H9 (cell line): ENCODE results near the gene NPHP4. TPM values are rescaled to one million over a fixed set of nuclear protein-coding genes. Genes with fewer than 3 reads are reported as not detected.

ENCODE experiments used
- DNase-seq: peaks from one replicate; pipeline ENCODE4 v3.0.0-alpha.2; 2017
- H2AFZ ChIP-seq: one replicate; pipeline ENCODE4 v1.6.1; 2013; ENCODE audit warnings: mild to moderate bottlenecking, low read length, control low read depth, moderate library complexity
- H2AK5ac ChIP-seq: 2 replicates; pipeline ENCODE4 v1.6.1; 2013; ENCODE audit warnings: low read length, control low read depth, mixed read lengths; ENCODE audit not compliant: insufficient read length
- H2BK120ac ChIP-seq: one replicate; pipeline ENCODE4 v1.6.1; 2013; ENCODE audit warnings: low read depth, mild to moderate bottlenecking, low read length, control low read depth, inconsistent platforms; ENCODE audit not compliant: poor library complexity, severe bottlenecking
- H2BK12ac ChIP-seq: 2 replicates; pipeline ENCODE4 v1.6.1; 2013; ENCODE audit warnings: low read length, control low read depth, mixed read lengths, low read depth; ENCODE audit not compliant: insufficient read length
- H2BK15ac ChIP-seq: 2 replicates; pipeline ENCODE4 v1.6.1; 2013; ENCODE audit warnings: low read depth, low read length, control low read depth
- H2BK20ac ChIP-seq: one replicate; pipeline ENCODE4 v1.6.1; 2013; ENCODE audit warnings: low read depth, mild to moderate bottlenecking, low read length, control low read depth, inconsistent platforms; ENCODE audit not compliant: poor library complexity, severe bottlenecking
- H2BK5ac ChIP-seq: 2 replicates; pipeline ENCODE4 v1.6.1; 2013; ENCODE audit warnings: low read length, control low read depth, mixed read lengths; ENCODE audit not compliant: insufficient read length
- H3K14ac ChIP-seq: 2 replicates; pipeline ENCODE4 v1.6.1; 2013; ENCODE audit warnings: low read length, control low read depth; ENCODE audit not compliant: insufficient read depth
- H3K18ac ChIP-seq: 2 replicates; pipeline ENCODE4 v1.6.1; 2013; ENCODE audit warnings: low read depth, mild to moderate bottlenecking, mixed read lengths, low read length, control low read depth; ENCODE audit not compliant: insufficient read length
- H3K23ac ChIP-seq: 2 replicates; pipeline ENCODE4 v1.6.1; 2013; ENCODE audit warnings: low read length, control low read depth, mixed read lengths, low read depth; ENCODE audit not compliant: insufficient read length
- H3K23me2 ChIP-seq: 2 replicates; pipeline ENCODE4 v1.6.1; 2013; ENCODE audit warnings: low read depth, mild to moderate bottlenecking, mixed read lengths, low read length, control low read depth; ENCODE audit not compliant: insufficient read length, poor library complexity, severe bottlenecking
- H3K27ac ChIP-seq: 2 replicates; pipeline ENCODE4 v1.5.1; 2013; ENCODE audit warnings: low read length, control low read depth, mixed read lengths, low read depth; ENCODE audit not compliant: insufficient read length
- H3K27me3 ChIP-seq: 2 replicates; pipeline ENCODE4 v1.6.1; 2013; ENCODE audit warnings: low read length, control low read depth, inconsistent platforms; ENCODE audit not compliant: insufficient read depth
- H3K4ac ChIP-seq: 2 replicates; pipeline ENCODE4 v1.6.1; 2013; ENCODE audit warnings: low read depth, mild to moderate bottlenecking, control low read depth, inconsistent platforms, low read length, moderate library complexity
- H3K4me1 ChIP-seq: 2 replicates; pipeline ENCODE4 v1.6.1; 2013; ENCODE audit warnings: low read length, control low read depth, inconsistent platforms; ENCODE audit not compliant: insufficient read depth
- H3K4me2 ChIP-seq: 2 replicates; pipeline ENCODE4 v1.6.1; 2013; ENCODE audit warnings: low read length, control low read depth, mixed read lengths; ENCODE audit not compliant: insufficient read length, insufficient read depth
- H3K56ac ChIP-seq: 2 replicates; pipeline ENCODE4 v1.6.1; 2013; ENCODE audit warnings: low read depth, mild to moderate bottlenecking, mixed read lengths, low read length, control low read depth; ENCODE audit not compliant: insufficient read length
- H3K79me1 ChIP-seq: 2 replicates; pipeline ENCODE4 v1.6.1; 2013; ENCODE audit warnings: low read depth, mild to moderate bottlenecking, moderate library complexity, low read length, control low read depth, inconsistent platforms; ENCODE audit not compliant: insufficient read depth, poor library complexity, severe bottlenecking
- H3K79me2 ChIP-seq: 2 replicates; pipeline ENCODE4 v1.6.1; 2013; ENCODE audit warnings: low read length, control low read depth, inconsistent platforms; ENCODE audit not compliant: insufficient read depth
- H3K9ac ChIP-seq: 2 replicates; pipeline ENCODE4 v1.6.1; 2013; ENCODE audit warnings: low read length, control low read depth, mixed read lengths; ENCODE audit not compliant: insufficient read length; ENCODE audit errors: extremely low read depth
- H3K9me3 ChIP-seq: one replicate; pipeline ENCODE4 v1.6.1; 2013; ENCODE audit warnings: low read depth, low read length, inconsistent platforms; ENCODE audit not compliant: control insufficient read depth
- H3T11ph ChIP-seq: one replicate; pipeline ENCODE4 v1.6.1; 2013; ENCODE audit warnings: mild to moderate bottlenecking, low read length, control low read depth, inconsistent platforms
- H4K20me1 ChIP-seq: one replicate; pipeline ENCODE4 v1.6.1; 2013; ENCODE audit not compliant: control insufficient read depth, insufficient read length, insufficient read depth
- H4K5ac ChIP-seq: 2 replicates; pipeline ENCODE4 v1.6.1; 2013; ENCODE audit warnings: low read depth, mild to moderate bottlenecking, mixed read lengths, low read length, control low read depth; ENCODE audit not compliant: insufficient read length
- H4K8ac ChIP-seq: replicated peaks from 2 replicates; pipeline ENCODE4 v1.6.1; 2013; ENCODE audit warnings: low read length, control low read depth, mixed read lengths, low read depth; ENCODE audit not compliant: insufficient read length
- H4K91ac ChIP-seq: 2 replicates; pipeline ENCODE4 v1.6.1; 2013; ENCODE audit warnings: low read depth, mild to moderate bottlenecking, moderate library complexity, mixed read lengths, low read length, control low read depth; ENCODE audit not compliant: insufficient read length
- H3K27ac Mint-ChIP-seq, 3 experiments: 2 replicates in 2 of 3; 3 replicates in 1 of 3; pipeline ENCODE4 v1.8.0; 2020 to 2021; ENCODE audit warnings: mixed read lengths in 3 of 3, mild to moderate bottlenecking in 1 of 3, moderate library complexity in 1 of 3
- H3K27me3 Mint-ChIP-seq: 2 replicates; pipeline ENCODE4 v1.8.0; 2021; ENCODE audit warnings: low read depth, mild to moderate bottlenecking, moderate library complexity, mixed read lengths
- H3K36me3 Mint-ChIP-seq, 3 experiments: 2 replicates in 2 of 3; 3 replicates in 1 of 3; pipeline ENCODE4 v1.8.0; 2020 to 2021; ENCODE audit warnings: low read depth in 3 of 3, mixed read lengths in 3 of 3; ENCODE audit not compliant: insufficient read depth in 1 of 3
- H3K4me1 Mint-ChIP-seq, 2 experiments: 2 replicates each; pipeline ENCODE4 v1.8.0; 2020; ENCODE audit warnings: mixed read lengths in 2 of 2
- H3K4me3 Mint-ChIP-seq, 2 experiments: 2 replicates in 1 of 2; 3 replicates in 1 of 2; pipeline ENCODE4 v1.8.0; 2020 to 2021; ENCODE audit warnings: mild to moderate bottlenecking in 2 of 2, mixed read lengths in 2 of 2, moderate library complexity in 1 of 2
- H3K9me3 Mint-ChIP-seq, 2 experiments: 2 replicates in 1 of 2; 3 replicates in 1 of 2; pipeline ENCODE4 v1.8.0; 2020; ENCODE audit warnings: mild to moderate bottlenecking in 2 of 2, mixed read lengths in 2 of 2, moderate library complexity in 1 of 2
- WGBS: extraction: QIAGEN DNeasy Blood & Tissue Kit; methylation state at CpG from one replicate; pipeline ENCODE4 v1.1.7; 2013; ENCODE audit warnings: missing lambda C conversion rate, low lambda C conversion rate, mixed read lengths; ENCODE audit not compliant: insufficient read length; ENCODE audit errors: extremely low coverage; 5-methylcytosine and 5-hydroxymethylcytosine counted together
- total RNA-seq: library from RNA; stranded (reverse); gene quantifications from 2 replicates; pipeline ENCODE4 v1.2.1, GENCODE V29; 2021
- TF ChIP-seq, protein P1 (sequence below): fragments of 200-600 bp; sonication (generic); conservative IDR thresholded peaks from 3 replicates; pipeline ENCODE4 v1.8.0; 2021; ENCODE audit warnings: antibody characterized with exemption, mild to moderate bottlenecking

Gene NPHP4
- total RNA-seq, 1 experiment from 2014 or later, result 17.6 TPM

DNA sequence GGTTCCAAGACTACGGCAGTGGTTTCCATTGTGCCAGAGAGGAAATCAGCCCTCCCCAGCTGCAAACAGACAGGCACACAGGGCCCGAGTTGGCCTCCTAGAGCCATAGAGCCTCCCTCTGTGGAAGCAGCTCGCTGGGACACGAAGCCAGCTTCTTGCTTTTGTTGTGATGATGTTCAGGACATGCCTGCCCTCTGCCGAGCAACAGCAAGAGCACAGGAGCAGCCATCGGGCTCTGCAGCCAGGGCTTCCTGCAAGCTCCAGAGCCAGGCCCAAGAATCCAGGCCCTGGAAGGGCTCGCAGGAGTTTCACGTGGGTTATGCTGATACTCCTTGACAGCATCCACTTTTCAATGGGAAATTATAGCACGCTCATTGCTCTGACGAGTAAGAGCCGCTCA, 18.5 kb downstream of the NPHP4 start:
- TF ChIP-seq, protein P1, sequence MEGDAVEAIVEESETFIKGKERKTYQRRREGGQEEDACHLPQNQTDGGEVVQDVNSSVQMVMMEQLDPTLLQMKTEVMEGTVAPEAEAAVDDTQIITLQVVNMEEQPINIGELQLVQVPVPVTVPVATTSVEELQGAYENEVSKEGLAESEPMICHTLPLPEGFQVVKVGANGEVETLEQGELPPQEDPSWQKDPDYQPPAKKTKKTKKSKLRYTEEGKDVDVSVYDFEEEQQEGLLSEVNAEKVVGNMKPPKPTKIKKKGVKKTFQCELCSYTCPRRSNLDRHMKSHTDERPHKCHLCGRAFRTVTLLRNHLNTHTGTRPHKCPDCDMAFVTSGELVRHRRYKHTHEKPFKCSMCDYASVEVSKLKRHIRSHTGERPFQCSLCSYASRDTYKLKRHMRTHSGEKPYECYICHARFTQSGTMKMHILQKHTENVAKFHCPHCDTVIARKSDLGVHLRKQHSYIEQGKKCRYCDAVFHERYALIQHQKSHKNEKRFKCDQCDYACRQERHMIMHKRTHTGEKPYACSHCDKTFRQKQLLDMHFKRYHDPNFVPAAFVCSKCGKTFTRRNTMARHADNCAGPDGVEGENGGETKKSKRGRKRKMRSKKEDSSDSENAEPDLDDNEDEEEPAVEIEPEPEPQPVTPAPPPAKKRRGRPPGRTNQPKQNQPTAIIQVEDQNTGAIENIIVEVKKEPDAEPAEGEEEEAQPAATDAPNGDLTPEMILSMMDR, result no peak
- Histone ChIP-seq H3K4me1 (no peaks in the 10 kb centered on the region), H2BK20ac (no peak overlapping the region), H2BK5ac (no peak overlapping the region), H3K79me1 (no peaks in the 10 kb centered on the region), H3K14ac (no peak overlapping the region), H4K8ac (no peak overlapping the region), H2AK5ac (no peak overlapping the region), H2BK12ac (no peak overlapping the region), H3K4me2 (no peak overlapping the region), H3K4ac (no peak overlapping the region), H4K5ac (no peak overlapping the region), H4K20me1 (no peaks in the 10 kb centered on the region), H3K9me3 (no peaks in the 10 kb centered on the region), H3K23ac (no peak overlapping the region), H2BK15ac (no peak overlapping the region), H2AFZ (no peak overlapping the region), H3T11ph (no peak overlapping the region), H3K79me2 (no peaks in the 10 kb centered on the region), H4K91ac (no peak overlapping the region), H3K18ac (no peak overlapping the region), H3K27ac (no peak overlapping the region), H3K9ac (no peak overlapping the region), H3K56ac (no peak overlapping the region), H3K27me3 (no peaks in the 10 kb centered on the region), H2BK120ac (no peak overlapping the region), H3K23me2 (no peaks in the 10 kb centered on the region)
- H3K4me3 Mint-ChIP-seq, result no peak overlapping the region
- H3K4me1 Mint-ChIP-seq, result peaks cover 5 to 8% of the 10 kb centered on the region in 2 experiments
- H3K27ac Mint-ChIP-seq, result no peak overlapping the region; a peak in 1 of 7 replicates
- peaks cover 8 to 11% of the 10 kb centered on the region in 2 experiments for H3K9me3 Mint-ChIP-seq
- WGBS, result no CpG with 5 or more reads among the region's 11 CpGs
- H3K27me3 Mint-ChIP-seq, result peaks cover 3% of the 10 kb centered on the region
- peak; percentile 35 for DNase-seq
- peaks cover 10 to 21% (median 21%) of the 10 kb centered on the region in 3 experiments for H3K36me3 Mint-ChIP-seq
